Measurements from ENCODE around the gene WDR7. TPM values are rescaled to one million over a fixed set of nuclear protein-coding genes. Genes with fewer than 3 reads are reported as not detected.

WDR7 gene
- polyA plus RNA-seq, 3 donors: 3.3 to 5.5 (median 4.9) TPM

DNA sequence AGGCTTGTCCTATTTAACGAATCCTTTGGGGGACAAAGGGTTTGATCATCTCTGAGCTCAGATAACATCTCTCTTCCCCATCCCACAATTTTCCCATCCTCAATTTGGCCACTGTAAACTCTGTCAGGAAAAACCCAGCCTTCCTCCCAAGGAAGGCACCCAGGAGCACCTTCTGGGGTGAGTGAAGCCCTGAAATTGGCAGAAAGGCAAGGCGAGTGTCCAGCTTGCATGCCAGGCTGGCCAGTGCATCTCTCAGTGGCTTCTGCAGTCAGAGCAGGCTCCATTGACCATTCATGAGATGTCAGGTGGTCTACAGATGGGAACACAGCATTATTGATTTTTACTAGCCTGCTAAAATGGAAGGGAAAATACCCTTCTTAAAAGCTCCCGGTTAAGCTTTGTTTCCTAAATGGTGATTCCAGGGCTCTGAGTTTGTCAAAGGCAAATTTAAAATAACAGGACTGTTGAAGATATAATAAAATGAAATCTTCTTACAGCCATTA is 412.5 kb downstream of the WDR7 start:
- 57 to 86% (median 81%) methylated on average over 3 of the region's 3 CpGs for WGBS, 3 donors

DNA sequence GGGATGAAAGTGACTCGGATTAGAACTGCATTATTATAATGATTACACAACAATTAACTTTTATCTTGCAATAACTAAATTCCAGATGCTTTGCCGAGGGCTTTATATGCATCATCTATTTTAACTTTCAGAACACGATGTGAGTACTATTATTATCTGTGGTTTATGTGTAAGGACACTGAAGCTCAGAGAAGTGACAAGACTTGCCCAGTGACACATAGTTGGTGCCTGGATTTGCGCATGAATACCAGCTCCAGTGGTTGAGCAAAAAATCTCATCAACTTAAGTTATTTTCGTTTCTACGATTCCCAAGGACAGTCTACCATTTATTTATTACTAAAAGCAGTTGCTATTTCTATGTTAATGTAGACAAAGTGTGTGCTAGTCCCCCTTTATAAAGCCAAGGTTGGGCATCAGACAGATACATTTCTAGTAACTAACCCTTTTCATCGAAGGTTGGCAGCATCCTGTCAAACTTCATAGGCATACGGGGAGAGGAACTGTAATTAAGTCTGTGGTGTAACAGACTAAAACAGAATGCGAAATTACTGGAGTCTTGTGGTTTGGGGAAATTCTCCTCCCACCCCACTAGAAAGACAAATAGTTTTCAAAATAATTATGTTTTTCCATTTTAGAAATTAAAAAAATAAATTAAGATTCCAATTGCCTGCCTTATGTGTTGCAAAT is 422.5 kb downstream of the WDR7 start:
- 51 to 72% (median 58%) methylated on average over 9 of the region's 9 CpGs for WGBS, 3 donors
- no peak overlapping the region for H3K27ac ChIP-seq (ENCODE audit: low read depth, low read length)

More for the DNA sequence above, 412.5 kb downstream of the WDR7 start:
- H3K27ac ChIP-seq (ENCODE audit: low read depth, low read length): no peak overlapping the region

GRCh38 chr18:57075716-57076400 is 424.7 kb downstream of the WDR7 start:
- WGBS, 3 donors: 34 to 56% (median 46%) methylated on average over 17 of the region's 17 CpGs
- no peak overlapping the region for H3K27ac ChIP-seq (ENCODE audit: low read depth, low read length)

- WGBS, 3 donors: 65 to 82% (median 79%) methylated on average over 13 of the region's 13 CpGs
- H3K27ac ChIP-seq (ENCODE audit: low read depth, low read length): no peak overlapping the region
These were observed 426.0 kb downstream of the WDR7 start for GRCh38 chr18:57077005-57077765.

GRCh38 chr18:57077786-57078552 is 426.8 kb downstream of the WDR7 start:
- WGBS, 3 donors: 57 to 74% (median 59%) methylated on average over 11 of the region's 11 CpGs
- H3K27ac ChIP-seq (ENCODE audit: low read depth, low read length): no peak overlapping the region

DNA sequence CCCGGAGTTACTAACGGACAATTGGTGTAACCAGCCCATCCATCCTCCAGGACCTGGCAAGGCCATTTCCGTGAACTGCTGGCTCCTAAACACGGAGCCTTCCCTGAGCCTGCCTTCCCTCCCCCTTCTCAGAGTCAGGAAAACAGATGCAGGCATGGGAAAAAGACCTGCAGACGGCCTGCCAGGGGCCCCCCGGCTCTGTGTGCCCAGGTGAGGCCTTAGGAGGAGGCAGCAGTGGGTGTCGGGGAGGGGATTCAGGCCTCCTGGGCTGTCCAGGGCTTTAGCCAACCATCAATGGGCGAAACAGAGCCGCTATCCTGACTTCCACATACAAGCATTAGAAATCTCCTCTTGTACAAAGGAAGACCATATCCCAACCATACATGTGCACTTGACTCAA is 427.5 kb downstream of the WDR7 start:
- no peak overlapping the region for H3K27ac ChIP-seq (ENCODE audit: low read depth, low read length)
- WGBS, 3 donors: 68 to 86% (median 83%) methylated on average over 9 of the region's 9 CpGs

DNA sequence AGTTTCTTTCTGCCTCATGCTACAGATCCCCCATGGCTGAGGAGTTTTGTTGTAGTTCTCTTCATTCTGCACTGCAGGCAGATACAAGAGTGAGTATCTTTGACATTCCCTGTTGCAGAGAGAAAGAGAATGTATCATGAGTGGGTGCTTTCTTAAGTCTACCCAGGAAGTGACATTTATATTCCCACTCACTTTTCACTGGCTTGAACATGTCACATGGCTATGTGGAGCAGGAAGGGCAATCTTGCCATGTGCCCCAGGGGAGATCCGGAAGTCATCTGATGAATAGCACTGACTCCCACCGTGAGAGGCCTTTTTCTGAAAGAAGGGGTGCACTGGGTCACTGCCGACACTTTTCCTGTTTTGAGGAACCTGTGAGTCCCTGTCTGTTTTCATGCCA is 429.3 kb downstream of the WDR7 start:
- 79 to 87% (median 80%) methylated on average over 3 of the region's 3 CpGs for whole genome bisulfite sequencing, 3 donors
- H3K27ac ChIP-seq (ENCODE audit: low read depth, low read length): no peak overlapping the region

DNA sequence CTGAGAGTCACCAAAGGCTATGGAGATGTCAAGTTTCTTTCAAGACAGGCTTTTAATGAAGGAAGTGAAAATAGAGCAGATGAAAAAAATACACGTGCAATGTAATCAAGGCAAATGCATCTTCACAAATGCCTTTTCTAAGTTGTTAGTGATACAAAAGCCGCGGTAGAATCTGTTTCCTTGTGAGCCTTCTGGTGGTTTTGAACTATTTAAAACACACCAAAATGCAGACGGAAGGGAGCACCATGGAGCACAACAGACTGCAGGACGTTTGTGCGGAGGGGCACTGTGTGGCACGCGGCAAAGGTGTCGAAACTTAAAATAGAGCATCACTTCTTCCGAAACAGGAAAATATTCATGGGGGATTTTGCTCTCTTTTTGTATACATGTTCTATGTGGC is 430.7 kb downstream of the WDR7 start:
- no peak overlapping the region for H3K27ac ChIP-seq (ENCODE audit: low read depth, low read length)
- WGBS, 3 donors: 85 to 86% (median 86%) methylated on average over 10 of the region's 10 CpGs

- no peak overlapping the region for H3K27ac ChIP-seq (ENCODE audit: low read depth, low read length)
- 93 to 94% (median 93%) methylated on average over 2 of the region's 2 CpGs for WGBS, 3 donors
These were observed 432.3 kb downstream of the WDR7 start for GRCh38 chr18:57083485-57083884.

DNA sequence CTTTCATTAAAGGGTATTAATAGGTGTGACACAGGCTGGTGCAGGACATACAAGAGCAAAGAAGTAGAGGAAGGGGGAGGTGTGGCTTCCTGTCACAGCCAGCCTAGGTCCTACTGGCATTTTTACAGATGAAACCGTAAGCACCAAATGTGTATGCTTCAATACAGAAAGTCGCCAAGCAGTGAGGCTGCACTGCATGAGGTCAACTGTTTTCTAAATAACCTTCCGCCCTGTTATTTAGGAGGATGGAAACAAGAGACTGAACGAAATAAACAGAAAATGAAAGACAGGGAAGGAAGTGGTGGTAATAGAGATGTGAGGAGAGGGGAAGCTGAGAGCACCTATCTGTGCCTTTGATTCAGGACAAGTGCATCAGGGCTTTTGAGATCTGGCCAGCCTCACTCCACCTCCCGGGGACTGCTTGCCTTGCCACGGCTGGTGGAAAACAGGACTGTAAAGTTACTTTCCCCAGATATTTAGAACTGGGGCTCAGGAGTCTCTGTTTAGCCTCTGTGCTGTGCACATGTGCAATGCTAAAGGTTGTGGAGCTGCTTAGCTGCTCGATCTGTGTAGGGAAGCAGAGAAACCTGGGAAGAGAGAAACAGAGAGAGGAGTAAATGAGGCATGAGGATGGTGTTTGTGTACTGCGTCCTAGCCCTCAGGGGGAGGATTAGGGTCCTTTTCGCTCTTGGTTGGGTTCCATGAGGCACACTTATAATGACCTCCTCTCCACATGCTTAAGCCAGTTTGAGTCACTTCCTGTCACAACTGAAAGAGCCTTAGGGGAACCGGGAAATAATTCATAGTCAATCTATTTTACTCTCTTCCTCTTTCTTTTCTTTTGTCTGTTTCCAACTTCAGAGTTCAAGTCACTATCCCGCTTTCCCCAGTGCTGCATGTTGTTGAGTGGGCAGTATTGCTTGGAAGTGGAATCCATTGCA is 433.4 kb downstream of the WDR7 start:
- H3K27ac ChIP-seq (ENCODE audit: low read depth, low read length): no peak overlapping the region
- 54 to 61% (median 58%) methylated on average over 11 of the region's 11 CpGs for WGBS, 3 donors

DNA sequence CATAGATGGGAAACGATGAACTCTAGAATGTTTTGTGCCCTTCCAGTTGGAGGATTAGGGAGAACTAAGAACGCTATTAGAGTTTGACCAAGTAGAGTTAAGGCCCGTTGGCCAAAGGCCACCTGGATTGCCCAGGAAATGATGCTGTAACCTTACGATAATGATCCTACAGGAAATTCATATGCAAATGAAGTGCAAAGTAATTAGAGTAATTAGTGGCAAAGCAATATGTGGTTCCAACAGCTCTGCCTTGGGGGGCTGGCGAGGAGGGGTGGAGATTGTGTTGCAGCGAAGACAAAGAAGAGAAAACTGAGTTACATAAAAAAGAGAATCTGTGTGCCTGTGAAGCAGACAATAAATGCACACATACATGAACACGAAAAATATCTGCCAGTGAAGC is 434.2 kb downstream of the WDR7 start:
- 68 to 79% (median 77%) methylated on average over 7 of the region's 7 CpGs for WGBS, 3 donors
- no peak overlapping the region for H3K27ac ChIP-seq (ENCODE audit: low read depth, low read length)

GRCh38 chr18:57086163-57086562 is 435.0 kb downstream of the WDR7 start:
- WGBS, 3 donors: 82 to 91% (median 91%) methylated on average over 1 of the region's 1 CpG

More at GRCh38 chr18:57086163-57086562, 435.0 kb downstream of the WDR7 start:
- H3K27ac ChIP-seq (ENCODE audit: low read depth, low read length): no peak overlapping the region

Other genes with a start within 250 kb of the WDR7 start
- 10 to 100 TPM; 43.0 to 45.9 (median 44.3) TPM for gene TXNL1, start 12.8 kb upstream of the WDR7 start, polyA plus RNA-seq